MG63 (cell line): ENCODE measurements around the gene ABCG8. TPM values are rescaled to one million over a fixed set of nuclear protein-coding genes. Genes with fewer than 3 reads are reported as not detected.

ENCODE experiments used
- DNase-seq: peaks from one replicate; pipeline ENCODE4 v3.0.0-alpha.2; 2020
- H3K27me3 ChIP-seq: fragments of 250-450 bp; sonication (Bioruptor Pico); 2 replicates; pipeline ENCODE4 v1.5.1; 2020; ENCODE audit warnings: mild to moderate bottlenecking, moderate library complexity
- H3K36me3 ChIP-seq: fragments of 250-450 bp; sonication (Bioruptor Pico); 2 replicates; pipeline ENCODE4 v1.5.1; 2020; ENCODE audit warnings: mild to moderate bottlenecking, moderate library complexity
- H3K4me3 ChIP-seq: fragments of 250-450 bp; sonication (Bioruptor Pico); 2 replicates; pipeline ENCODE4 v1.5.1; 2020; ENCODE audit warnings: mild to moderate bottlenecking, moderate library complexity
- H3K9me3 ChIP-seq: fragments of 250-450 bp; sonication (Bioruptor Pico); 2 replicates; pipeline ENCODE4 v1.5.1; 2020; ENCODE audit warnings: mild to moderate bottlenecking, moderate library complexity
- total RNA-seq: library from RNA; depleted of rRNA; stranded (reverse); fragments of >200 nt; shearing (Covaris generic); gene quantifications from 2 replicates; pipeline ENCODE4 v1.2.3, GENCODE V29; 2014; ENCODE audit warnings: low replicate concordance

Gene ABCG8
- total RNA-seq, 1 experiment from 2014 or later = not detected

- Histone ChIP-seq H3K27me3 (no peaks in the 10 kb centered on the region), H3K36me3 (no peaks in the 10 kb centered on the region), H3K4me3 (no peak overlapping the region), H3K9me3 (no peaks in the 10 kb centered on the region)
- DNase-seq = no peak
Observed at GRCh38 chr2:43819491-43820163, 19.1 kb upstream of the ABCG8 start.

- H3K36me3 ChIP-seq = no peaks in the 10 kb centered on the region
- H3K4me3 ChIP-seq = no peak overlapping the region
- DNase-seq = no peak
- no peaks in the 10 kb centered on the region for H3K9me3 ChIP-seq
- H3K27me3 ChIP-seq = no peaks in the 10 kb centered on the region
Observed at GRCh38 chr2:43822839-43823238, 15.9 kb upstream of the ABCG8 start.

GRCh38 chr2:43823751-43824150, 15.0 kb upstream of the ABCG8 start:
- H3K4me3 ChIP-seq = no peak overlapping the region
- H3K9me3 ChIP-seq = no peaks in the 10 kb centered on the region
- H3K36me3 ChIP-seq = no peaks in the 10 kb centered on the region
- no peak for DNase-seq
- no peaks in the 10 kb centered on the region for H3K27me3 ChIP-seq

GRCh38 chr2:43824512-43824911, 14.3 kb upstream of the ABCG8 start:
- no peaks in the 10 kb centered on the region for H3K9me3 ChIP-seq
- H3K27me3 ChIP-seq = no peaks in the 10 kb centered on the region
- H3K36me3 ChIP-seq = no peaks in the 10 kb centered on the region
- no peak overlapping the region for H3K4me3 ChIP-seq
- DNase-seq = no peak

- Histone ChIP-seq H3K9me3 (no peaks in the 10 kb centered on the region), H3K36me3 (no peaks in the 10 kb centered on the region), H3K4me3 (no peak overlapping the region), H3K27me3 (no peaks in the 10 kb centered on the region)
- no peak for DNase-seq
Observed at GRCh38 chr2:43824951-43825493, 13.7 kb upstream of the ABCG8 start.

- Histone ChIP-seq H3K9me3 (no peaks in the 10 kb centered on the region), H3K27me3 (no peaks in the 10 kb centered on the region)
- DNase-seq = no peak
Observed at GRCh38 chr2:43825841-43826240, 12.9 kb upstream of the ABCG8 start.

GRCh38 chr2:43826305-43827250, 12.2 kb upstream of the ABCG8 start:
- H3K4me3 ChIP-seq = no peak overlapping the region
- no peaks in the 10 kb centered on the region for H3K27me3 ChIP-seq
- no peaks in the 10 kb centered on the region for H3K36me3 ChIP-seq

More at GRCh38 chr2:43825841-43826240, 12.9 kb upstream of the ABCG8 start:
- Histone ChIP-seq H3K36me3 (no peaks in the 10 kb centered on the region), H3K4me3 (no peak overlapping the region)

GRCh38 chr2:43831543-43832294, 7.1 kb upstream of the ABCG8 start:
- DNase-seq = no peak
- no peaks in the 10 kb centered on the region for H3K9me3 ChIP-seq
- H3K4me3 ChIP-seq = no peak overlapping the region
- H3K36me3 ChIP-seq = no peaks in the 10 kb centered on the region
- H3K27me3 ChIP-seq = no peaks in the 10 kb centered on the region

More at GRCh38 chr2:43826305-43827250, 12.2 kb upstream of the ABCG8 start:
- H3K9me3 ChIP-seq = no peaks in the 10 kb centered on the region
- no peak for DNase-seq

- Histone ChIP-seq H3K36me3 (no peaks in the 10 kb centered on the region), H3K9me3 (no peaks in the 10 kb centered on the region), H3K4me3 (no peak overlapping the region), H3K27me3 (no peaks in the 10 kb centered on the region)
- no peak for DNase-seq
Observed at GRCh38 chr2:43832457-43832856, 6.3 kb upstream of the ABCG8 start.

- no peaks in the 10 kb centered on the region for H3K36me3 ChIP-seq
- DNase-seq = no peak
- no peak overlapping the region for H3K4me3 ChIP-seq
- H3K27me3 ChIP-seq = no peaks in the 10 kb centered on the region
- H3K9me3 ChIP-seq = no peaks in the 10 kb centered on the region
Observed at GRCh38 chr2:43837033-43837432, 1.7 kb upstream of the ABCG8 start.

GRCh38 chr2:43837831-43838559, 776 bp upstream of the ABCG8 start:
- no peaks in the 10 kb centered on the region for H3K27me3 ChIP-seq
- no peak for DNase-seq
- no peaks in the 10 kb centered on the region for H3K36me3 ChIP-seq
- no peaks in the 10 kb centered on the region for H3K9me3 ChIP-seq
- H3K4me3 ChIP-seq = no peak overlapping the region

GRCh38 chr2:43839776-43840564, 1.2 kb downstream of the ABCG8 start:
- Histone ChIP-seq H3K9me3 (no peaks in the 10 kb centered on the region), H3K4me3 (no peak overlapping the region), H3K36me3 (no peaks in the 10 kb centered on the region), H3K27me3 (no peaks in the 10 kb centered on the region)
- no peak for DNase-seq

- no peaks in the 10 kb centered on the region for H3K36me3 ChIP-seq
- H3K9me3 ChIP-seq = no peaks in the 10 kb centered on the region
- no peak overlapping the region for H3K4me3 ChIP-seq
- H3K27me3 ChIP-seq = no peaks in the 10 kb centered on the region
- no peak for DNase-seq
Observed at GRCh38 chr2:43840965-43841364, 2.2 kb downstream of the ABCG8 start.

- Histone ChIP-seq H3K36me3 (no peaks in the 10 kb centered on the region), H3K27me3 (no peaks in the 10 kb centered on the region), H3K9me3 (no peaks in the 10 kb centered on the region), H3K4me3 (no peak overlapping the region)
- no peak for DNase-seq
Observed at GRCh38 chr2:43841949-43842865, 3.4 kb downstream of the ABCG8 start.

- H3K36me3 ChIP-seq = no peaks in the 10 kb centered on the region
- no peaks in the 10 kb centered on the region for H3K27me3 ChIP-seq
- no peak for DNase-seq
- H3K9me3 ChIP-seq = no peaks in the 10 kb centered on the region
- no peak overlapping the region for H3K4me3 ChIP-seq
Observed at GRCh38 chr2:43842866-43843226, 4.1 kb downstream of the ABCG8 start.
